Astrocyte (in vitro differentiated cells and primary cell): ENCODE measurements around the gene ITCH. TPM values are rescaled to one million over a fixed set of nuclear protein-coding genes. Genes with fewer than 3 reads are reported as not detected.
"Not testable (repeated sequence)": the region's sequence is repeated elsewhere in the genome, so short reads cannot be mapped to it uniquely, and the experiment has no call there.

ENCODE experiments used
- DNase-seq: peaks from one replicate; pipeline ENCODE4 v3.0.0-alpha.2; 2010; ENCODE audit warnings: low read depth
- FAIRE-seq: peaks from 2 replicates; lab custom pipeline; 2011; peaks lifted over from hg19 to GRCh38; lab: Jason Lieb, UNC
- H2AFZ ChIP-seq: 2 replicates; pipeline ENCODE4 v1.6.0; 2012; ENCODE audit warnings: low read depth, low read length, inconsistent platforms
- H3K27ac ChIP-seq: 2 replicates; pipeline ENCODE4 v1.5.1; 2011; ENCODE audit warnings: low read depth, low read length, inconsistent platforms
- H3K27me3 ChIP-seq: 2 replicates; pipeline ENCODE4 v1.6.0; 2011; ENCODE audit warnings: low read length, inconsistent platforms; ENCODE audit not compliant: insufficient read depth
- H3K36me3 ChIP-seq: 2 replicates; pipeline ENCODE4 v1.5.1; 2011; ENCODE audit warnings: low read length, inconsistent platforms; ENCODE audit not compliant: insufficient read depth
- H3K4me1 ChIP-seq: 2 replicates; pipeline ENCODE4 v1.5.1; 2011; ENCODE audit warnings: low read length, inconsistent platforms; ENCODE audit not compliant: insufficient read depth
- H3K4me2 ChIP-seq: 2 replicates; pipeline ENCODE4 v1.6.0; 2012; ENCODE audit warnings: low read length, inconsistent platforms
- H3K4me3 ChIP-seq: 2 replicates; pipeline ENCODE4 v1.5.1; 2011; ENCODE audit warnings: low read depth, mild to moderate bottlenecking, low read length, inconsistent platforms; ENCODE audit not compliant: insufficient read depth
- H3K79me2 ChIP-seq: 2 replicates; pipeline ENCODE4 v1.6.0; 2012; ENCODE audit warnings: mild to moderate bottlenecking, low read length, inconsistent platforms; ENCODE audit not compliant: insufficient read depth
- H3K9ac ChIP-seq: 2 replicates; pipeline ENCODE4 v1.6.0; 2012; ENCODE audit warnings: mild to moderate bottlenecking, low read length, inconsistent platforms
- H3K9me3 ChIP-seq: 2 replicates; pipeline ENCODE4 v1.5.1; 2012; ENCODE audit warnings: low read depth, mild to moderate bottlenecking, low read length, inconsistent platforms; ENCODE audit not compliant: insufficient read depth
- H4K20me1 ChIP-seq: 2 replicates; pipeline ENCODE4 v1.6.0; 2012; ENCODE audit warnings: low read length, inconsistent platforms; ENCODE audit not compliant: insufficient read depth
- H3K27ac Mint-ChIP-seq: one replicate; pipeline ENCODE4 v1.8.0; 2021; ENCODE audit warnings: mild to moderate bottlenecking, mixed read lengths; ENCODE audit not compliant: unreplicated experiment
- H3K27me3 Mint-ChIP-seq: one replicate; pipeline ENCODE4 v1.8.0; 2021; ENCODE audit warnings: low read depth, mixed read lengths; ENCODE audit not compliant: unreplicated experiment
- H3K36me3 Mint-ChIP-seq: one replicate; pipeline ENCODE4 v1.8.0; 2021; ENCODE audit warnings: low read depth, mixed read lengths; ENCODE audit not compliant: unreplicated experiment
- H3K4me1 Mint-ChIP-seq: one replicate; pipeline ENCODE4 v1.8.0; 2021; ENCODE audit warnings: low read depth, mixed read lengths; ENCODE audit not compliant: unreplicated experiment
- H3K4me3 Mint-ChIP-seq: one replicate; pipeline ENCODE4 v1.8.0; 2021; ENCODE audit warnings: mild to moderate bottlenecking, moderate library complexity, mixed read lengths; ENCODE audit not compliant: unreplicated experiment
- H3K9me3 Mint-ChIP-seq: one replicate; pipeline ENCODE4 v1.8.0; 2021; ENCODE audit warnings: mild to moderate bottlenecking, mixed read lengths; ENCODE audit not compliant: unreplicated experiment
- EZH2 ChIP-seq: IDR thresholded peaks from 2 replicates; pipeline ENCODE4 v1.6.1; 2012; ENCODE audit warnings: mild to moderate bottlenecking, low read length, inconsistent platforms; ENCODE audit not compliant: insufficient read depth
- total RNA-seq: library from RNA; stranded (reverse); gene quantifications from 2 replicates; pipeline ENCODE4 v1.2.1, GENCODE V29; 2021
- TF ChIP-seq, protein P1 (sequence below): IDR thresholded peaks from 2 replicates; pipeline ENCODE4 v1.5.1; 2011; ENCODE audit warnings: low read depth, mild to moderate bottlenecking, inconsistent platforms, low read length, moderate library complexity; ENCODE audit not compliant: insufficient read depth

ITCH gene
- total RNA-seq, 1 donor from 2014 or later, result 79.0 TPM

DNA sequence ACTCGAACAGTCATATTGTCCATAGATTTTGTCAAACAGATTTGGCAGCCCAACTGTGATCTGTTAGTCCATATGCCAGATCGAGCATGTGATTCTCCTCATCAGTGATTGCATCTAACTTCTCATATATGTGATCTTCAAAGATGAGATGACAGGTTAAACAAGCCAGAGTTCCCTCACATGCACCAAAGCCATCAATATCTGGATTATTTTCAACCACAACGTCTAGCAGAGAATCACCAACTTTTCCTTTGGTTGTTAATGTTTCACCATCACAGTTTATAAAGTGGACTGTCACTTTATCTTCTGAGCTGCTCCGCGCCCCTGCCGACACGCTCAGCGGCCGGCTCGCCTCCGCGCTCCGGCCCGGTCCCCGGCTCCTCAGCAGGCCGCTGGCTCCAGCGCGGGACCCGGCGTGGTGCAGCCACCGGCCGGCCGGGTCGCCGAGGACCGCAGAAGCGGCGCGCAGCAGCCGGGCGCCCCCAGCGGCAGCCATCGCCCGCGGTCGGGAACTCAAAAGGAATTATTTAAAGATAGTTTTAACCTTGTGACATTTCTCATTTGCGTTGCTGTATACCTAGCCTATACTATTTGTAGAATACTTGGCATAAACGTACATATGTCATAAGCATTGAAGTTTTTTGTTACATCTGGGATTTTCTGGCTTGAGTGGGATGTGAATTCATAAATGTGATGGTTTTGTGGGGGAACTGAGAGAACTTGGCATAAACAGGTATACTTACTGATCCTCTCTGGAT lies 113.1 kb downstream of the ITCH start:
- peaks cover 28% of the 10 kb centered on the region for H4K20me1 ChIP-seq
- peaks cover 17% of the 10 kb centered on the region for H3K36me3 Mint-ChIP-seq
- no peak overlapping the region for H3K4me3 Mint-ChIP-seq
- H3K4me1 ChIP-seq, result peaks cover 10% of the 10 kb centered on the region
- DNase-seq (no peak), FAIRE-seq (no peak)
- H3K9me3 ChIP-seq, result no peaks in the 10 kb centered on the region
- H3K79me2 ChIP-seq, result peaks cover 6% of the 10 kb centered on the region
- H3K27me3 Mint-ChIP-seq, result no peaks in the 10 kb centered on the region
- H3K9me3 Mint-ChIP-seq, result no peaks in the 10 kb centered on the region
- peak overlapping the region; percentile 39 for H3K4me2 ChIP-seq
- no peaks in the 10 kb centered on the region for H3K27me3 ChIP-seq
- no peak overlapping the region for H3K27ac Mint-ChIP-seq
- peaks cover 21% of the 10 kb centered on the region for H3K4me1 Mint-ChIP-seq
- H3K9ac ChIP-seq, result no peak overlapping the region
- peaks cover 39% of the 10 kb centered on the region for H3K36me3 ChIP-seq
- H3K27ac ChIP-seq, result no peak overlapping the region
- TF ChIP-seq EZH2, result no peak
- TF ChIP-seq, protein P1, sequence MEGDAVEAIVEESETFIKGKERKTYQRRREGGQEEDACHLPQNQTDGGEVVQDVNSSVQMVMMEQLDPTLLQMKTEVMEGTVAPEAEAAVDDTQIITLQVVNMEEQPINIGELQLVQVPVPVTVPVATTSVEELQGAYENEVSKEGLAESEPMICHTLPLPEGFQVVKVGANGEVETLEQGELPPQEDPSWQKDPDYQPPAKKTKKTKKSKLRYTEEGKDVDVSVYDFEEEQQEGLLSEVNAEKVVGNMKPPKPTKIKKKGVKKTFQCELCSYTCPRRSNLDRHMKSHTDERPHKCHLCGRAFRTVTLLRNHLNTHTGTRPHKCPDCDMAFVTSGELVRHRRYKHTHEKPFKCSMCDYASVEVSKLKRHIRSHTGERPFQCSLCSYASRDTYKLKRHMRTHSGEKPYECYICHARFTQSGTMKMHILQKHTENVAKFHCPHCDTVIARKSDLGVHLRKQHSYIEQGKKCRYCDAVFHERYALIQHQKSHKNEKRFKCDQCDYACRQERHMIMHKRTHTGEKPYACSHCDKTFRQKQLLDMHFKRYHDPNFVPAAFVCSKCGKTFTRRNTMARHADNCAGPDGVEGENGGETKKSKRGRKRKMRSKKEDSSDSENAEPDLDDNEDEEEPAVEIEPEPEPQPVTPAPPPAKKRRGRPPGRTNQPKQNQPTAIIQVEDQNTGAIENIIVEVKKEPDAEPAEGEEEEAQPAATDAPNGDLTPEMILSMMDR, result peak; percentile 46
- H3K4me3 ChIP-seq, result no peak overlapping the region
- no peak overlapping the region for H2AFZ ChIP-seq

DNA sequence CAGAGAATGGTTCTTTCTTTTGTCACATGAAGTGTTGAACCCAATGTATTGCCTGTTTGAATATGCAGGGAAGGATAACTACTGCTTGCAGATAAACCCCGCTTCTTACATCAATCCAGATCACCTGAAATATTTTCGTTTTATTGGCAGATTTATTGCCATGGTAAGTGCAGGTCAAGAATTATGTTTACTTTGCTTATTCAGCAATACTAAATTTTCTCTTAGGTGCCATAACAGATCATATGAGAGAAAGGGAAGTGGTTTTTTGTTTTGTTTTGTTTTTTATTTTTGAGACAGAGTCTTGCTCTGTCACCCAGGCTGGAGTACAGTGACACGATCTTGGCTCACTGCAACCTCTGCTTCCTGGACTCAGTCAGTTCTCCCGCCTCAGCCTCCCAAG lies 116.6 kb downstream of the ITCH start:
- TF ChIP-seq EZH2, result no peak
- TF ChIP-seq, protein P1, result no peak
- Histone ChIP-seq H3K9me3 (no peaks in the 10 kb centered on the region), H3K4me1 (peaks cover 3% of the 10 kb centered on the region), H3K36me3 (peaks cover 56% of the 10 kb centered on the region), H3K9ac (no peak overlapping the region), H3K27ac (no peak overlapping the region), H3K79me2 (peaks cover 6% of the 10 kb centered on the region), H4K20me1 (peaks cover 15% of the 10 kb centered on the region), H2AFZ (no peak overlapping the region), H3K4me2 (no peak overlapping the region), H3K4me3 (no peak overlapping the region), H3K27me3 (no peaks in the 10 kb centered on the region)
- no peak overlapping the region for H3K4me3 Mint-ChIP-seq
- H3K27me3 Mint-ChIP-seq, result no peaks in the 10 kb centered on the region
- no peak for DNase-seq
- H3K4me1 Mint-ChIP-seq, result no peaks in the 10 kb centered on the region
- H3K36me3 Mint-ChIP-seq, result peaks cover 44% of the 10 kb centered on the region
- peaks cover 8% of the 10 kb centered on the region for H3K9me3 Mint-ChIP-seq
- FAIRE-seq, result no peak
- H3K27ac Mint-ChIP-seq, result no peak overlapping the region

DNA sequence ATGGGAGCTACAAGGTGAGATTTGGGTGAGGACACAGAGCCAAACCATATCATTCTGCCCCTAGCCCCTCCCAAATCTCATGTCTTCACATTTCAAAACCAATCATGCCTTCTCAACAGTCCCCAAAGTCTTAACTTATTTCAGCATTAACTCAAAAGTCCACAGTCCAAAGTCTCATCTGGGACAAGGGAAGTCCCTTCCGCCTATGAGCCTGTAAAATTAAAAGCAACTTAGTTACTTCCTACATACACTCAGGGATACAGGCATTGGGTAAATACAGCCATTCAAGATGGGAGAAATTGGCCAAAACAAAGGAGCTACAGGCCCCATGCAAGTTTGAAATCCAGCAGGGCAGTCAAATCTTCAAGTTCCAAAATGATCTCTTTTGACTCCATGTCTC lies 119.1 kb downstream of the ITCH start:
- H3K27me3 Mint-ChIP-seq, H3K4me3 Mint-ChIP-seq, H3K4me1 Mint-ChIP-seq, H2AFZ ChIP-seq, H3K4me2 ChIP-seq, H3K9ac ChIP-seq, H3K9me3 ChIP-seq, DNase-seq, H3K27ac ChIP-seq, H3K9me3 Mint-ChIP-seq, H3K79me2 ChIP-seq, H3K27me3 ChIP-seq, FAIRE-seq, H3K4me1 ChIP-seq, H3K27ac Mint-ChIP-seq, H3K4me3 ChIP-seq: not testable (repeated sequence)
- H3K36me3 ChIP-seq, result peaks cover 56% of the 10 kb centered on the region
- H4K20me1 ChIP-seq, result peaks cover 14% of the 10 kb centered on the region
- peaks cover 39% of the 10 kb centered on the region for H3K36me3 Mint-ChIP-seq

DNA sequence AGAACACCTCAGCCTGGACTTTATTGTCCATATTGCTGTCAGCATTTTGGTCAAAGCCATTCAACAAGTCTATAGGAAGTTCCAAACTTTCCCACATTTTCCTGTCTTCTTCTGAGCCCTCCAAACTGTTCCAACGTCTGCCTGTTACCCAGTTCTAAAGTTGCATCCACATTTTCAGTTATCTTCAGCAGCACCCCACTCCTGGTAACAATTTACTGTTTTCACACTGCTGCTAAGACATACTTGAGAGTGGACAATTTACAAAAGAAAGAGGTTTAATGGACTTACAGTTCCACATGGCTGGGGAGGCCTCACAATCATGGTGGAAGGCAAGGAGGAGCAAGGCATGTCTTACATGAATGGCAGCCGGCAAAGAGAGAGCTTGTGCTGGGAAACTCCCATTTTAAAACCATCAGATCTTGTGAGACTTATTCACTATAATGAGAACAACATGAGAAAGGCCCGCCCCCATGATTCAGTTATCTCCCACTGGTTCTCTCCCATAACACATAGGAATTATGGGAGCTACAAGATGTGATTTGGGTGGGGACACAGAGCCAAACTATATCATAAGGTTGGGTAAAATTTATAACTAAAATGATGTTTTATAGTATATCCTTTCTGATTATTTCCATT lies 120.6 kb downstream of the ITCH start:
- not testable (repeated sequence) for FAIRE-seq, H3K9ac ChIP-seq, H3K4me2 ChIP-seq, H3K79me2 ChIP-seq, H3K27me3 ChIP-seq, H3K4me1 ChIP-seq, H3K27ac ChIP-seq, H3K9me3 Mint-ChIP-seq, DNase-seq, H3K27ac Mint-ChIP-seq, H2AFZ ChIP-seq, H3K4me1 Mint-ChIP-seq, H3K27me3 Mint-ChIP-seq, H3K4me3 ChIP-seq, H3K4me3 Mint-ChIP-seq, H3K9me3 ChIP-seq
- H3K36me3 Mint-ChIP-seq, result peaks cover 41% of the 10 kb centered on the region
- H4K20me1 ChIP-seq, result peaks cover 23% of the 10 kb centered on the region
- H3K36me3 ChIP-seq, result peaks cover 60% of the 10 kb centered on the region
